GM12891 (cell line): Measurements from ENCODE around the gene NAV2.

ENCODE experiments used
- PAX5 ChIP-seq: IDR thresholded peaks from 2 replicates; pipeline ENCODE4 v1.6.1; 2011; ENCODE audit warnings: low read length, moderate library complexity, mild to moderate bottlenecking; ENCODE audit not compliant: insufficient read depth, severe bottlenecking
- POLR2A ChIP-seq: IDR thresholded peaks from 2 replicates; pipeline ENCODE4 v1.6.1; 2011; ENCODE audit warnings: low read depth, low read length, control low read depth

DNA sequence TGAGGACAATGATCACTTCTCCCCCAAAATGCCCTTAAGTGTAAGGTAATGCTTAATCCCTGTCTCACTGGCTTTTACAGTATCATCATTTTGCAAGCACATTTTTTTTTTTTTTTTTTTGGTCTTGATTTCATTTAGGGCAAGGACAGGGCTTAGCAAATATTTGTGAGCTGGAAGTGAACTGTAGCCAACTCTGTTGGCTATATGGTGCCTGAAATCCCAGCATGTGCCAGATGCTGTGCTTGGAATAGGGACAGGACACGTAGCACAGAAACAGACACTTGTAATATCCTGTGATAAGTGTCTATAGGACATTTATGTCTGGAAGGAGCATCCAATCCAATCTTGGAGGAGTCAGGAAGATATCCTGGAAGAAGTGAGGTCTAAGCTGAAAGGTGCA, 198.3 kb downstream of the NAV2 start:
- no peak for TF ChIP-seq POLR2A
- no peak for TF ChIP-seq PAX5
